KMS-11 (cell line): ENCODE data around the gene LPP.

Experiments used
- H2AFZ ChIP-seq: fragments of 200-600 bp; sonication (generic); 2 replicates; pipeline ENCODE4 v1.6.1; 2016; ENCODE audit warnings: antibody characterized with exemption, mixed run types, low read depth
- H3K27ac ChIP-seq: fragments of 200-600 bp; sonication (generic); 2 replicates; pipeline ENCODE4 v1.6.1; 2016; ENCODE audit warnings: mild to moderate bottlenecking, mixed run types
- H3K27me3 ChIP-seq: fragments of 200-600 bp; sonication (generic); 2 replicates; pipeline ENCODE4 v1.6.1; 2017; ENCODE audit warnings: mild to moderate bottlenecking, low read depth, mixed run types, moderate library complexity; ENCODE audit not compliant: insufficient read depth
- H3K36me3 ChIP-seq: fragments of 200-600 bp; sonication (generic); 2 replicates; pipeline ENCODE4 v1.6.1; 2017; ENCODE audit warnings: mild to moderate bottlenecking, mixed run types; ENCODE audit not compliant: insufficient read depth
- H3K4me1 ChIP-seq: fragments of 200-600 bp; sonication (generic); 2 replicates; pipeline ENCODE4 v1.6.1; 2016; ENCODE audit warnings: mild to moderate bottlenecking, low read depth, mixed run types; ENCODE audit not compliant: poor library complexity, severe bottlenecking
- H3K4me2 ChIP-seq: fragments of 200-600 bp; sonication (generic); 2 replicates; pipeline ENCODE4 v1.7.0; 2016; ENCODE audit warnings: mild to moderate bottlenecking, mixed run types
- H3K4me3 ChIP-seq: fragments of 200-600 bp; sonication (generic); IDR thresholded peaks from 2 replicates; pipeline ENCODE4 v1.6.1; 2017; ENCODE audit warnings: low read depth, low read length, mixed read lengths; ENCODE audit not compliant: insufficient read depth
- H3K79me2 ChIP-seq: fragments of 200-600 bp; sonication (generic); 2 replicates; pipeline ENCODE4 v1.6.1; 2016; ENCODE audit warnings: low read depth, mixed run types; ENCODE audit not compliant: insufficient read depth
- H3K9ac ChIP-seq: fragments of 200-600 bp; sonication (generic); 2 replicates; pipeline ENCODE4 v1.6.1; 2016; ENCODE audit warnings: mild to moderate bottlenecking, mixed run types
- H4K20me1 ChIP-seq: fragments of 200-600 bp; sonication (generic); 2 replicates; pipeline ENCODE4 v1.6.1; 2016; ENCODE audit warnings: mild to moderate bottlenecking, mixed run types; ENCODE audit not compliant: insufficient read depth
- CTCF ChIP-seq: fragments of 200-600 bp; sonication (generic); conservative IDR thresholded peaks from 2 replicates; pipeline ENCODE4 v1.6.1; 2017; ENCODE audit warnings: low read depth, mild to moderate bottlenecking, antibody characterized with exemption, low read length, moderate library complexity, mixed read lengths

LPP gene

GRCh38 chr3:188854772-188855149 lies 700.8 kb downstream of the LPP start:
- no peaks in the 10 kb centered on the region for H3K27me3 ChIP-seq
- H3K4me3 ChIP-seq = no peak overlapping the region
- H3K36me3 ChIP-seq = no peaks in the 10 kb centered on the region
- no peak for TF ChIP-seq CTCF
- no peak overlapping the region for H3K27ac ChIP-seq
- H3K9ac ChIP-seq = no peak overlapping the region
- H3K4me2 ChIP-seq = no peak overlapping the region
- H3K4me1 ChIP-seq = no peaks in the 10 kb centered on the region
- H2AFZ ChIP-seq = no peak overlapping the region
- no peaks in the 10 kb centered on the region for H4K20me1 ChIP-seq
- no peaks in the 10 kb centered on the region for H3K79me2 ChIP-seq

- TF ChIP-seq CTCF = no peak
- Histone ChIP-seq H3K4me2 (no peak overlapping the region), H3K27me3 (no peaks in the 10 kb centered on the region), H3K79me2 (no peaks in the 10 kb centered on the region), H3K27ac (no peak overlapping the region), H3K4me3 (no peak overlapping the region), H2AFZ (no peak overlapping the region), H4K20me1 (no peaks in the 10 kb centered on the region), H3K4me1 (no peaks in the 10 kb centered on the region), H3K9ac (no peak overlapping the region), H3K36me3 (no peaks in the 10 kb centered on the region)
These were observed 701.7 kb downstream of the LPP start for GRCh38 chr3:188855675-188856074.

GRCh38 chr3:188860147-188860546 lies 706.2 kb downstream of the LPP start:
- TF ChIP-seq CTCF = no peak
- Histone ChIP-seq H3K27ac (no peak overlapping the region), H3K79me2 (no peaks in the 10 kb centered on the region), H3K4me2 (no peak overlapping the region), H3K4me1 (no peaks in the 10 kb centered on the region), H2AFZ (no peak overlapping the region), H3K27me3 (no peaks in the 10 kb centered on the region), H3K9ac (no peak overlapping the region), H3K36me3 (no peaks in the 10 kb centered on the region), H4K20me1 (no peaks in the 10 kb centered on the region), H3K4me3 (no peak overlapping the region)

GRCh38 chr3:188861842-188862744 lies 708.1 kb downstream of the LPP start:
- Histone ChIP-seq H3K9ac (no peak overlapping the region), H2AFZ (no peak overlapping the region), H3K4me3 (no peak overlapping the region), H3K4me1 (no peaks in the 10 kb centered on the region), H3K4me2 (no peak overlapping the region), H3K27me3 (no peaks in the 10 kb centered on the region), H3K27ac (no peak overlapping the region), H4K20me1 (no peaks in the 10 kb centered on the region), H3K36me3 (no peaks in the 10 kb centered on the region), H3K79me2 (no peaks in the 10 kb centered on the region)
- no peak for TF ChIP-seq CTCF
